HG03565 (cell line): Measurements from ENCODE around the gene LRRC56.
"Not testable (repeated sequence)": the region's sequence is repeated elsewhere in the genome, so short reads cannot be mapped to it uniquely, and the experiment has no call there.

Experiments used
- ATAC-seq: cut with Tn5 transposase; IDR thresholded peaks from one replicate; pipeline ENCODE4 v1.9.1; 2021; ENCODE audit warnings: mild to moderate bottlenecking, moderate library complexity; ENCODE audit not compliant: unreplicated experiment

LRRC56 gene

DNA sequence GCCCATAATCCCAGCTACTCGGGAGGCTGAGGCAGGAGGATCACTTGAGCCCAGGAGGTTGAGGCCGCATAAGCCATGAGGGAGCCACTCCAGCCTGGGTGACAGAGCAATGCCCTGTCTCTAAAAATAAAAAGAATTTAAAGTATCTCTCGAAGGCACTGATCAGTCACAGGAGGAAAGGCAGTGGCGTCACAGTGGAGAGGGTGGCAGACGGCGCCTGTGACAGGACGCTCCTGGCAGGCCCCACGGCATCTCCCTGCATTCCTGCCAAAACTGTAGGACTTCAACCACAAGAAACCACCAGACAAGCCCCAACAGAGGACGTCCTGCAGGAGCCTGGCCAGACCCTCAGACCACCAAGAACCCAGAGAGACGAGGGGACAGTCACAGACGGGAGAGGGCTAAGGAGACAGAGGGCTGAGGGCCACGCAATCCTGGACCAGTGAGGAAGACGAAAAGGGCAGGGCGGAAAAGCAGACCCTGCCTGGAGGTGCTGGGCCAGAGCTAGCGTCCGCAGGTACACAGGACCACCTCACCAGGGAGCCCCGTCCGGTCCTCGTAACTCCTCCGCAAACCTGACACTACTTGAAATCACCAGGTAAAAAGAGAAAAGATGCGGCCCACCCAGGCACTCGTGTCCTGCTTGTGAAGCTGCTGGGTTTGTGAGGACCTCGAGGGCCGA lies 36.2 kb upstream of the LRRC56 start:
- ATAC-seq, result no peak

- no peak for ATAC-seq
Measured at GRCh38 chr11:501683-502287, 35.5 kb upstream of the LRRC56 start.

- ATAC-seq, result no peak
Measured at GRCh38 chr11:502288-503178, 34.8 kb upstream of the LRRC56 start.

DNA sequence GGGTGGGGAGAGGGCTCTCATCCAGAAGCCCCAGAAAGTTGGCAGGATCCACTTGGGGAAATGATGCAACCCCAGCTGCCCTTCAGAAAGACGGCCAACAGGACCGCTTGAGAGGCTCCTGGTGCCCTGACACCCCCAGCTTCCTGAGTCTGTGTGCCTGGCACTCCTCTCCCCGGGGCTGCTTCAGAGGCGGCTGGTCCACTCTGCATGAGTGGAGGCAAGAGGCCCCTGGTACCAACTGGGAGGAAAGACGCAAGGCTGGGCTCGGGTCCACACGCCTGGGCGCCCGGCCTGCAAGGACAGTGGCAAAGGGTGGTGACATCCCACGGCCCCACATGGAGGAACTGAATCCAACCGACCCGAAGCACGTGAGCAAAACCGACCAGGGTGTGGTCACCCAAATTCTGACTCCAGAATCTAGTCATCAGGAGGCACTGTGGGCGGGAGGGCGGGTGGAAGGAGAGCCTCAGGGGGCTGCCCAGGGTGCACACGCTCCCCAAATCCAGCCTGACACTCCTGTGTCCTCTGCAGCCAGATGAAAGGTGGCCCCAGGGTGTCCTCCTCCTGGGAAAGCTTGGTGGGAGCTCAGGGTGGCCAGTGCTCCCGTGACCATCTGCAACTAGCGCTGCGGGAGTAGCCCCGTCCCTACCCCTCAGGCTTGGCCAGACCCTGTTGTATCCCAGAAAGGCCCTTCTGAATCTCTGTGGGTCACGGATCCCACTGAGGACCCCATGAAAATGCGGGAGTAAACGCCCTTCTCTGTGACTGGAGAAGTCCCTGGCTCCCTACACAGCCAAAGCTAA lies 33.9 kb upstream of the LRRC56 start:
- ATAC-seq, result no peak

DNA sequence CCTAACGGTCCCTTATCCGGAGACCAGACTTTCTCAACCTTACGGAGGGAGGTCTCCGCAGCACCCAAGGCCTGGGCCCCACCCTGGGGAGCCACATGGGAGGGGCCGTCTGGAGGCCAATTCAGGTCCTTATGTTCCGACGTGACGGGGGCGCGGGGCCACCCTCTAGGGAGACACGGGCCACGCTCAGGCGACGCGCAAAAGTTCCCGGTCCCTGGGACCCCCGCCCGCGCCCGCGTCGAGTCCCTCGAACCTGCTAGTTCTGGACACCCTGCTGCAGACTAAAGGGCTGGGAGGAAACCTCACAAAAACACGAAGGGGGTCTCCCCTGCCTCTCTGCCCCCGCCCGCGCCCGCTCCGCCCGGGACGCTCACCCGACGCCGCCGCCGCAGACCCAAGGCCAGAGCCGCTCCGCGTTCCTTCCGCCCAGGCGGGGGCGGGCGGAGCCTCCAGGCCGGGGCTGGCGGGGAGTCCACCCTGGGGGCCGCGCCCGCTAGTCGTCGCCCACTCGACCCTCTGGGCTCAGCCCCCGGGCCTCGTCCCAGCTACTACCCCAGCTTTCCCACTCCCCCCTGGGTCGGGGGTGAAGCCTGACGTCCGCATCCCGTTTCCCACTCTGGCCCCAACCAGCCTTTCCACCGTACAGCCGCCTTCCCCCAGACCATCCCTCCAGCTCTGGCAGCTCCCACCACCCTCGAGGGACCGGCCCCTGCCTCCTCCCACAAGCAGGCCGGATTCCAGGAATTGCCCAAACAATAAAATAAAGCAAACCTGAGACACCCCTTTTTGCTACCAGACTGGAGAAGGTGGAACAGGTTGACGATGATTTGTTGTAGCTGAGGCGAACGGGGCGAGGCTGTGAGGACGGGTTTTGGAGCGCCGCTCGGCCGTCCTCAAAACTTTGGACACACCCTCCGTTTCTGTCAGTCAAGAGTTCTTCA lies 33.0 kb upstream of the LRRC56 start:
- no peak for ATAC-seq

DNA sequence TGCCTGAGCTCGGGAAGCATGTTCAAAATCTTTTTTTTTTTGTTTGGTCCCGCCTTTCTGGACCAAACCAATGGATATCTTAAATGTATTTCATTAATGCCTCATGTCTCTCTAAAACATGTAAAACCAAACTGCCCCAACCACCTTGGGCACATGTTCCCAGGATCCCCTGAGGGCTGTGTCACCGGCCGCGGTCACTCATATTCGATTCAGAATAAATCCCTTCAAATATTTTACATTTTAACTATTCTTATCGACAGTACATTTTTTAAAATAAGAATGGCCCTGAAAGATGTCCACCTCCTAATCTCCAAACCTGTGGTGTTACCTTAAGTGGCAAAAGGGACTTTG lies 32.4 kb upstream of the LRRC56 start:
- no peak for ATAC-seq

- peak; percentile 44 for ATAC-seq
Measured at GRCh38 chr11:506238-506994, 30.9 kb upstream of the LRRC56 start.

DNA sequence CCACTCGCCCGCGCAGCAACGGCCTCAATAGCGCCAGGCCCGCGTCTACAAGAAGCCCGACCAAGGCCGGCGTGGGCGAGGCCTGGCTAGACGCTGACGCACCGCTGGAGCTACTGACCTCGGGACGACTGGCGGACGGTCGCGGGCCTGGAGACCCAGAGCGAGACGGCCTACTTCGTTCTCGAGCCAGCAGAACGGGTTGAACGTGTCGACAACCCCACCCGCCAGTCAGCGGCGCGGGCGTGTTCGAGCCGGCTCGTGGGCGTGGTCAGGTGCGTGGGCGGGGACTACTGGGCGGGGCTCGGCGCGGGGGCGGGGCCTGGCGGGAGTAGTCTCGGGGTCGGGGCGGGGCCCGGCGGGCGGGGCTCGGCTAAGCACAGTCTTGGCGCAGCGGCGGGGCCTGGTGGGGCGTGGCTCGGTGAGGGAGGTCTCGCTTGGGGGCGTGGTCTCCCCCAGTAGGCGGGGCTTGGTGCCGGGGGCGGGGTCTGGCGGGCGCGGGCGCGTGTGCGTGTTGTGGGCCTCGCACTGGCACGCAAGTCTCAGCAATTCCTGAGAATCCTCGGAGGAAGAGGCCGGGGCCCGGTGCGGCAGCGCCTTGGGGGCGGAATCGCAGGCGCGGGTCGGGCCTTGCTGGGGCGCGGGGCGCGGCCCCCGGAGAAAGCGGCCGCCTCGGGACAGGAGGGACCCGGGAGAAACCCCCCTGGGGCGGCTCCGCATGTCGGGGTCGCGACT lies 30.2 kb upstream of the LRRC56 start, which contains the start of gene RNH1:
RNH1 (minus strand) TSS at position 248 of the 732 bp plus-strand sequence. CDS start 5,080 bp downstream, outside the sequence.
- ATAC-seq, result peak; percentile 30

- no peak for ATAC-seq
Measured at GRCh38 chr11:507727-508515, 29.4 kb upstream of the LRRC56 start.

DNA sequence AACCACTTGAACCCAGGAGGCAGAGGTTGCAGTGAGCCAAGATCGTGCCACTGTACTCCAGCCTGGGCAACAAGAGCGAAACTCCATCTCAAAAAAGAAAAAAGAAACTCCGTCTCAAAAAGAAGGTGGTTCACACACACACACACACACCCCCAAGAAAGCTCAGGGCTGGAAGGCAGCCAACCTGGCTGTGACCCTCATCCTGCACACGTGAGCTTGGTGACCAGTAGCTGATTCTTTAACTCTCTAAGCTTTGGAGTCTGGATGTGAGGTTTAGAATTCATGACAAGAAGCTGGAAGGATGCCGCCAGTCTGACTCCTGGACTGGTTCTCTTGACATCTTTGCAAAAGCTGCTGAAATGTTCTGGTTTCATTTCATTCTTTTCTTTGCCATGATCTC lies 28.4 kb upstream of the LRRC56 start:
- ATAC-seq, result no peak

DNA sequence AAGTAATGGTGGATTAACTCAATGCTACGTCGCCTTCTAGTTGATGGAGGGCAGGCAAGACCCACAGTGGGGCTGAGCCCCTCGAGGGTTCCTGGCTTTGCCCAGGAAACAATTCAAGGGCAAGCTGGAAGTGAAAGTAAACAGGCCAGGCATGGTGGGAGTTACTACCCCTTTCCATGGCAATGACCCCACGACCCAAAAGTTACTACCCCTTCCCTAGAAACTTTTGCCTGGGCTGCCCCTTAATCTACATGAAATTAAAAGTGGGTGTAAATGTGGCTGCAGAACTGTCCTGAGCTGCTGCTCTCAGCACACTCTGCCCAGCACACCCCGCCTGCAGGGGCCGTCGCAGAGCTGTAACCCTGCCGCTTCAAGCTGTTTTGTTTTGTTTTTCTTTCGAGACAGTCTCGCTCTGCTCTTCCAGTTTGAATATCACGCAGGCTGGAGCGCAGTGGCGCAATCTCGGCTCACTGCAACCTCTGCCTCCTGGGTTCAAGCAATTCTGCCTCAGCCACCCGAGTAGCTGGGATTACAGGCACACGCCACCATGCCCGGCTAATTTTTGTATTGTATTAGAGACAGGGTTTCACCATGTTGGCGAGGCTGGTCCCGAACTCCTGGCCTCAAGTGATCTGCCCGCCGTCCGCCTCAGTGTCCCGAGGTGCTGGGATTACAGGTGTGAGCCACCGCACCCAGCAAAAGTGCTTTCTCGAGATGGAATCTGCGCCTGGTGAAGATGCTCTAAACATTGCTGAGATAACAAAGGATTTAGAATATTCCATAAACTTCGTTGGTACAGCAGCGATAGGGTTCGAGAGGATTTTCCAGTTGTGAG lies 24.3 kb upstream of the LRRC56 start:
- ATAC-seq, result no peak

GRCh38 chr11:514606-515005 lies 22.7 kb upstream of the LRRC56 start:
- no peak for ATAC-seq

DNA sequence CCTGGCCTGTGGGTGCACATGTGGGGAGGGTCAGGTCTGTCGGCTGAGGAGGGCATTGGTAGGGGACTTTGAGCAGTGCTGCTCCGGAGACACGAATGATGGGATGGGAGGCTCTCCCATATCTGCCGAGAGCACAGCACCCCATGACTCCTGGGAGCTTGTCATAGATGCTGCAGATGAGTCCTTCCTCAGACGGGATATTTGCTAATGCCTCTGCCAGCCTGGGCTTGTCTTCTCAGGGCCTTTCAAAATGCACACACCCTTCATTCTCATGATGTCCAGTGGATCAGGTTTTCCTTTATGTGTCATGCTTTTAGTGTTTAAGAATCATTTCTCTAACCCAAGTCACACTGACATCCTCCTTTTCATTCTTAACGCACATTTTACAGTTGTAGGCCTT lies 22.2 kb upstream of the LRRC56 start:
- no peak for ATAC-seq

DNA sequence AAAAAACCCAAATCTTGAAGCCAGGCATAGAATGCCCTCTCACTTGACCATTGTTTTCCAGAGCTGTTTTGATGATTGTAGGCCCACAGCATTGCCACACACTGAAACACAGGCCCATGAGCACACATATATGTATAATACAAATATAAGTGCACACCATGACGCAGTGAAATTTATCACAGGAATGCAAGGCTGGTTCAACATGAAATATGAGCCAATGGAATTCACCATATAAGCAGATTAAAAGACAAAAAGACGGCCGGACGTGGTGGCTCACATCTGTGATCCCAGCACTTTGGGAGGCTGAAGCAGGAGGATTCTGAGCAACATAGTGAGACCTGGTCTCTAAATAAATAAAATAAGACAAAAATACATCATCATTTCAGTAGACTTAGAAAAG lies 20.9 kb upstream of the LRRC56 start:
- ATAC-seq, result no peak

DNA sequence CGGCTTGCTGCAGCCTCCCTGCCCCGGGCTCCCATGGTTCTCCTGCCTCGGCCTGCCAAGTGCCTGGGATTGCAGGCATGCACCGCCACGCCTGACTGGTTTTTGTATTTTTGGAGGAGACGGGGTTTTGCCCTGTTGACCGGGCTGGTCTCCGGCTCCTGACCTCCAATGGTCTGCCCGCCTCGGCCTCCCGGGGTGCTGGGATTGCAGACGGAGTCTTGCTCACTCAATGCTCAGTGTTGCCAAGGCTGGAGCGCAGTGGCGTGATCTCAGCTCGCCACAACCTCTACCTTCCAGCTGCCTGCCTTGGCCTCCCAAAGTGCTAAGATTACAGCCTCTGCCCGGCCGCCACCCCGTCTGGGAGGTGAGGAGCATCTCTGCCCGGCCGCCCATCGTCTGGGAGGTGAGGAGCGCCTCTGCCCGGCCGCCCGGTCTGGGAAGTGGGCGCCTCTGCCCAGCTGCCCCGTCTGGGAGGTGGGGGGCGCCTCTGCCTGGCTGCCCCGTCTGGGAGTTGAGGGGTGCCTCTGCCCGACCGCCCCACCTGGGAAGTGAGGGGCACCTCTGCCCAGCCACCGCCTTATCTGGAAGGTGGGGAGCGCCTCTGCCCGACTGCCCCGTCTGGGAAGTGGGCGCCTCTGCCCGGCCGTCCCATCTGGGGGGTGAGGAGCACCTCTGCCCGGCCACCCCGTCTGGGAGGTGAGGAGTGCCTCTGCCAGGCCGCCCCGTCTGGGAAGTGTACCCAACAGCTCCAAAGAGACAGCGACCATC lies 20.2 kb upstream of the LRRC56 start:
- ATAC-seq, result not testable (repeated sequence)
